ENCODE measurements around the gene BPIFB2. TPM values are rescaled to one million over a fixed set of nuclear protein-coding genes. Genes with fewer than 3 reads are reported as not detected.

The BPIFB2 gene
- total and polyA plus RNA-seq, 2 donors (not counting 1 experiment from before 2014, with no cell fraction given) = not detected

- Histone ChIP-seq H3K27me3 (ENCODE audit: control insufficient read depth, insufficient read depth, low read length) (no peaks in the 10 kb centered on the region), H3K4me3 (replicated peaks in 1 of 4; ENCODE audit: control extremely low read depth in 1 of 4, insufficient read depth in 1 of 4, low read depth in 3 of 4, low read length in 4 of 4) (no peak overlapping the region), H3K79me2 (ENCODE audit: control insufficient read depth, insufficient read depth, low read length) (no peaks in the 10 kb centered on the region), H3K36me3 (ENCODE audit: control insufficient read depth, insufficient read depth, low read length) (no peaks in the 10 kb centered on the region), H3K9ac (ENCODE audit: insufficient read depth, low read length) (no peak overlapping the region), H3K9me3 (ENCODE audit: control insufficient read depth, insufficient read depth, low read depth, low read length) (no peaks in the 10 kb centered on the region), H3K4me2 (ENCODE audit: extremely low read depth, insufficient read depth, low read length) (no peak overlapping the region), H3K27ac (ENCODE audit: insufficient read depth, low read length) (no peak overlapping the region), H3K4me1 (ENCODE audit: control insufficient read depth, extremely low read depth, insufficient read depth, low read length) (no peaks in the 10 kb centered on the region), H2AFZ (ENCODE audit: low read length) (no peak overlapping the region), H4K20me1 (ENCODE audit: control insufficient read depth, extremely low read depth, insufficient read depth, low read length) (no peaks in the 10 kb centered on the region)
- DNase-seq (ENCODE audit: low read depth in 2 of 2) = no peak
- TF ChIP-seq EZH2 (IDR thresholded peaks at IDR 0.05; ENCODE audit: low read length, missing control alignments) (no peak), CTCF (conservative IDR thresholded peaks at IDR 0.05 in 1 of 2, IDR thresholded peaks at IDR 0.05 in 1 of 2; ENCODE audit: low read depth in 1 of 2, low read length in 2 of 2) (no peak)
Observed at GRCh38 chr20:33002087-33002808, 5.3 kb upstream of the BPIFB2 start.

DNA sequence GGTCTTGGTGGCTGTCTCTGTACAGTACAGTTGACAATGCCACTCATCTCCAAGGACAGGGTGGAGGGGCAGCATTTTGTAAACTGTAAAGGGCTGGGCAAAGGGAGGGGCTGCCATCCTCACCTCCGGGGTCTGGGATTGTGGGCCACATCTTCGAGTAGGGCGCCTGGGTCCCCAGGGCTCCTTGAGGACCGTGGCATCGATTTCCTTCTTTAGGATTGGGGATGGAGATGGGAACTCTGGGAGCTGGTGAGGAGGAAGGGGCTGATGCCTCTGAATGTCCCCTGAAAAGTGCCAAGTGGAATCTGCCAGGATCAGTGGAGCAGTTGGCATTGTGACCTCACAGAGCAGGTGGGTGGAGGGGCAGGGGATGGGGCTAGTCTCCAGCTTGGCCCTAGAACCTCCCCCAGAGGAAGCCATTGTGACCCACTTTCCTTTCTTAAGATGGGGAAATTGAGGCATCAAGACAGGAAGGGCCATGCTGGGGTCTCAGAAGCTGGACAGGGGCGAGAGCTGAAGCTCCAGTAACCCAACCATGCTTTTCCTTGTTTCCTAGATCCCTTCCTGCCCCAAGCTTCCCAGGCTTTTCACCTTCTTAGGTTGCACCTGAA is 3.3 kb upstream of the BPIFB2 start, which contains the start of gene SUN5:
Gene SUN5 (minus strand): TSS at position 293 of the 611 bp plus-strand sequence. CDS start 93 bp downstream, at position 200.
- Histone ChIP-seq H3K27me3 (ENCODE audit: control insufficient read depth, insufficient read depth, low read length) (no peaks in the 10 kb centered on the region), H3K4me2 (ENCODE audit: extremely low read depth, insufficient read depth, low read length) (no peak within 1 kb of the TSS), H3K9ac (ENCODE audit: insufficient read depth, low read length) (no peak within 1 kb of the TSS), H2AFZ (ENCODE audit: low read length) (no peak within 1 kb of the TSS), H3K9me3 (ENCODE audit: control insufficient read depth, insufficient read depth, low read depth, low read length) (no peaks in the 10 kb centered on the region), H3K4me1 (ENCODE audit: control insufficient read depth, extremely low read depth, insufficient read depth, low read length) (no peaks in the 10 kb centered on the region), H4K20me1 (ENCODE audit: control insufficient read depth, extremely low read depth, insufficient read depth, low read length) (no peaks in the 10 kb centered on the region), H3K4me3 (replicated peaks in 1 of 4; ENCODE audit: control extremely low read depth in 1 of 4, insufficient read depth in 1 of 4, low read depth in 3 of 4, low read length in 4 of 4) (no peak within 1 kb of the TSS), H3K36me3 (ENCODE audit: control insufficient read depth, insufficient read depth, low read length) (no peaks in the 10 kb centered on the region), H3K79me2 (ENCODE audit: control insufficient read depth, insufficient read depth, low read length) (no peaks in the 10 kb centered on the region), H3K27ac (ENCODE audit: insufficient read depth, low read length) (no peak within 1 kb of the TSS)
- DNase-seq (ENCODE audit: low read depth in 2 of 2) = no peak
- TF ChIP-seq CTCF (conservative IDR thresholded peaks at IDR 0.05 in 1 of 2, IDR thresholded peaks at IDR 0.05 in 1 of 2; ENCODE audit: low read depth in 1 of 2, low read length in 2 of 2) = no peak
- no peak for TF ChIP-seq EZH2 (IDR thresholded peaks at IDR 0.05; ENCODE audit: low read length, missing control alignments)

GRCh38 chr20:33005132-33005566 is 2.4 kb upstream of the BPIFB2 start:
- Histone ChIP-seq H3K4me3 (replicated peaks in 1 of 4; ENCODE audit: control extremely low read depth in 1 of 4, insufficient read depth in 1 of 4, low read depth in 3 of 4, low read length in 4 of 4) (no peak overlapping the region), H3K36me3 (ENCODE audit: control insufficient read depth, insufficient read depth, low read length) (no peaks in the 10 kb centered on the region), H3K4me2 (ENCODE audit: extremely low read depth, insufficient read depth, low read length) (no peak overlapping the region), H3K4me1 (ENCODE audit: control insufficient read depth, extremely low read depth, insufficient read depth, low read length) (no peaks in the 10 kb centered on the region), H3K9ac (ENCODE audit: insufficient read depth, low read length) (no peak overlapping the region), H3K27me3 (ENCODE audit: control insufficient read depth, insufficient read depth, low read length) (no peaks in the 10 kb centered on the region), H3K27ac (ENCODE audit: insufficient read depth, low read length) (no peak overlapping the region), H3K9me3 (ENCODE audit: control insufficient read depth, insufficient read depth, low read depth, low read length) (no peaks in the 10 kb centered on the region), H3K79me2 (ENCODE audit: control insufficient read depth, insufficient read depth, low read length) (no peaks in the 10 kb centered on the region), H2AFZ (ENCODE audit: low read length) (no peak overlapping the region), H4K20me1 (ENCODE audit: control insufficient read depth, extremely low read depth, insufficient read depth, low read length) (no peaks in the 10 kb centered on the region)
- TF ChIP-seq EZH2 (IDR thresholded peaks at IDR 0.05; ENCODE audit: low read length, missing control alignments) (no peak), CTCF (conservative IDR thresholded peaks at IDR 0.05 in 1 of 2, IDR thresholded peaks at IDR 0.05 in 1 of 2; ENCODE audit: low read depth in 1 of 2, low read length in 2 of 2) (peak; percentile 33 to 52)
- peak; percentile 5 to 12 for DNase-seq (ENCODE audit: low read depth in 2 of 2)

All from fibroblast of lung (primary cell).